ENCODE measurements around the gene U2AF2.

U2AF2 gene

GRCh38 chr19:55621673-55622231 lies 33.1 kb upstream of the U2AF2 start:
- DNase-seq (ENCODE audit: low spot score) = no peak

GRCh38 chr19:55622242-55622969 lies 32.4 kb upstream of the U2AF2 start:
- DNase-seq (ENCODE audit: low spot score) = no peak

GRCh38 chr19:55623130-55623529 lies 31.7 kb upstream of the U2AF2 start:
- DNase-seq (ENCODE audit: low spot score) = no peak

- DNase-seq (ENCODE audit: low spot score) = no peak
Observed at GRCh38 chr19:55623561-55623960, 31.3 kb upstream of the U2AF2 start.

- peak; percentile 97 for DNase-seq (ENCODE audit: low spot score)
Observed at GRCh38 chr19:55624109-55625003, 30.5 kb upstream of the U2AF2 start, which contains the start of gene ZNF784. TSS of gene ZNF784 (minus strand) at chr19:55624566. CDS start at chr19:55624561, 5 bp downstream.

- no peak for DNase-seq (ENCODE audit: low spot score)
Observed at GRCh38 chr19:55625004-55625326, 29.9 kb upstream of the U2AF2 start.

GRCh38 chr19:55626350-55626749 lies 28.5 kb upstream of the U2AF2 start:
- DNase-seq (ENCODE audit: low spot score) = no peak

GRCh38 chr19:55632463-55632834 lies 22.4 kb upstream of the U2AF2 start:
- DNase-seq (ENCODE audit: low spot score) = peak; percentile 93

- no peak for DNase-seq (ENCODE audit: low spot score)
Observed at GRCh38 chr19:55633861-55634260, 21.0 kb upstream of the U2AF2 start.

GRCh38 chr19:55635334-55635717 lies 19.5 kb upstream of the U2AF2 start:
- no peak for DNase-seq (ENCODE audit: low spot score)

- DNase-seq (ENCODE audit: low spot score) = no peak
Observed at GRCh38 chr19:55635856-55636440, 18.9 kb upstream of the U2AF2 start.

- DNase-seq (ENCODE audit: low spot score) = no peak
Observed at GRCh38 chr19:55636723-55637122, 18.1 kb upstream of the U2AF2 start.

- DNase-seq (ENCODE audit: low spot score) = no peak
Observed at GRCh38 chr19:55637534-55637933, 17.3 kb upstream of the U2AF2 start.

- peak; percentile 63 for DNase-seq (ENCODE audit: low spot score)
Observed at GRCh38 chr19:55638864-55639359, 15.9 kb upstream of the U2AF2 start.

- peak; percentile 71 for DNase-seq (ENCODE audit: low spot score)
Observed at GRCh38 chr19:55640043-55640576, 14.7 kb upstream of the U2AF2 start.

GRCh38 chr19:55640577-55641425 lies 14.0 kb upstream of the U2AF2 start, which contains the start of gene ZNF580:
TSS of gene ZNF580 (plus strand) at chr19:55641002. CDS start at chr19:55642509, 1,507 bp downstream.
- peak; percentile 36 for DNase-seq (ENCODE audit: low spot score)

GRCh38 chr19:55641426-55642152 lies 13.2 kb upstream of the U2AF2 start:
- no peak for DNase-seq (ENCODE audit: low spot score)

GRCh38 chr19:55642153-55643002 lies 12.5 kb upstream of the U2AF2 start:
- no peak for DNase-seq (ENCODE audit: low spot score)

Measured in hematopoietic multipotent progenitor cell treated with erythropoietin and hydrocortisone succinate and interleukin-3 and kit ligand, for 15 days (in vitro differentiated cells).